Pancreas (tissue), 10 donors: ENCODE results near the gene NPC1L1. TPM values are rescaled to one million over a fixed set of nuclear protein-coding genes. Genes with fewer than 3 reads are reported as not detected.
"Not testable (repeated sequence)": the region's sequence is repeated elsewhere in the genome, so short reads cannot be mapped to it uniquely, and the experiment has no call there.

Experiments
- ATAC-seq, 4 donors: fragments of 200-7000 bp; cut with Tn5 transposase; one replicate each; pipeline versions ENCODE4 v1.8.0 to v1.9.1; 2020; ENCODE audit warnings: mild to moderate bottlenecking in 4 of 4, moderate library complexity in 4 of 4
- DNase-seq, 6 donors: peaks; one replicate each; pipeline ENCODE4 v3.0.0-alpha.2; 2020
- FAIRE-seq: peaks from 2 replicates; lab custom pipeline; 2012; peaks lifted over from hg19 to GRCh38; lab: Jason Lieb, UNC
- H3K27ac ChIP-seq, 4 donors: fragments of 200-600 bp; sonication (generic); 1 replicate in 3 of 4; 2 replicates in 1 of 4; pipeline versions ENCODE4 v1.5.0 to v1.8.0; 2020
- H3K27me3 ChIP-seq, 4 donors: fragments of 200-600 bp; one replicate each; pipeline ENCODE4 v1.8.0; 2021
- H3K36me3 ChIP-seq, 3 donors: fragments of 200-600 bp; sonication (generic) in 1 of 3; one replicate each; pipeline versions ENCODE4 v1.5.0 to v1.8.0; 2020 to 2021
- H3K4me1 ChIP-seq, 3 donors: fragments of 200-600 bp; one replicate each; pipeline ENCODE4 v1.8.0; 2021
- H3K4me3 ChIP-seq, 4 donors: fragments of 200-600 bp; sonication (generic) in 2 of 4; one replicate each; pipeline versions ENCODE4 v1.5.0 to v1.8.0; 2020 to 2021
- H3K9me3 ChIP-seq, 4 donors: fragments of 200-600 bp; one replicate each; pipeline ENCODE4 v1.8.0; 2021
- CTCF ChIP-seq, 4 donors: fragments of 200-600 bp; sonication (generic) in 3 of 4; IDR thresholded peaks; one replicate each; pipeline versions ENCODE4 v1.5.0 to v1.8.0; 2021; ENCODE audit warnings: antibody characterized with exemption in 4 of 4
- WGBS, 2 donors: extraction: QIAGEN DNeasy Blood & Tissue Kit; methylation state at CpG; one replicate each; pipeline ENCODE4 v1.1.7; 2013; 5-methylcytosine and 5-hydroxymethylcytosine counted together
- intact Hi-C, 3 donors: fragments of 100-400 bp; cut with DNase I; formaldehyde crosslinking; loops; one replicate each; pipeline versions ENCODE4 v1.11.1 to v1.14.2; 2022
- polyA plus RNA-seq, 2 donors: library from polyadenylated mRNA; stranded (reverse); fragments of 200-250 nt; gene quantifications; one replicate each; pipeline ENCODE4 v1.2.3, GENCODE V29; 2013
- total RNA-seq, 6 donors: library from RNA; stranded (reverse); fragmentation: NEBNext Ultra II Directional in 4 of 6; extraction: Animal tissue kit (Norgen Biotek cat#: 25700) in 4 of 6; gene quantifications; one replicate each; pipeline versions ENCODE4 v1.2.1 to v1.2.4, GENCODE V29; 2021 to 2023
- donor health status: healthy with polysubstance abuse.
- donor health status: DM: no; HTN: no; CAD: no; lungs with moderate emphysema.
- donor health status: DM: no; HTN: no; CAD: no.
- donor health status: control.
- donor health status: control.
- donor health status: Bipolar disorder and iron deficiency.
- donor health status: DM: yes; HTN: yes; CAD: no.
- donor health status: DM: no; HTN: no; CAD: no.
- donor health status: DM: no; HTN: no; CAD: no.
- donor health status: DM: yes; HTN: yes; CAD: no.

NPC1L1 gene
- total and polyA plus RNA-seq, 8 donors = 0.20 to 3.4 (median 0.62) TPM

- Histone ChIP-seq H3K4me1 (no peaks in the 10 kb centered on the region), H3K27ac (no peak overlapping the region), H3K4me3 (no peak overlapping the region), H3K9me3 (no peaks in the 10 kb centered on the region), H3K36me3 (no peaks in the 10 kb centered on the region), H3K27me3 (no peaks in the 10 kb centered on the region)
- no peak for ATAC-seq
- no peak for FAIRE-seq
- no peak for DNase-seq
- WGBS, 2 donors = 42 to 49% methylated on average over 2 of the region's 2 CpGs
- TF ChIP-seq CTCF (IDR thresholded peaks at IDR 0.05) = no peak
- intact Hi-C loops = no loop called here
Measured at GRCh38 chr7:44508328-44509030, 32.7 kb downstream of the NPC1L1 start.

- H3K4me1 ChIP-seq, H3K27me3 ChIP-seq, FAIRE-seq, intact Hi-C loops, ATAC-seq, H3K36me3 ChIP-seq, H3K4me3 ChIP-seq, H3K9me3 ChIP-seq, H3K27ac ChIP-seq, DNase-seq: not testable (repeated sequence)
- WGBS, 2 donors = 58 to 65% methylated on average over 3 of the region's 3 CpGs
Measured at GRCh38 chr7:44506592-44507288, 34.4 kb downstream of the NPC1L1 start.

- no peaks in the 10 kb centered on the region for H3K27me3 ChIP-seq
- intact Hi-C loops = no loop called here
- H3K27ac ChIP-seq = no peak overlapping the region
- H3K4me3 ChIP-seq = no peak overlapping the region
- no peak for FAIRE-seq
- TF ChIP-seq CTCF (IDR thresholded peaks at IDR 0.05) = no peak
- ATAC-seq = no peak
- DNase-seq = no peak
- no peaks in the 10 kb centered on the region for H3K9me3 ChIP-seq
- no peaks in the 10 kb centered on the region for H3K4me1 ChIP-seq
- no peaks in the 10 kb centered on the region for H3K36me3 ChIP-seq
- WGBS, 2 donors = 71 to 72% methylated on average over 3 of the region's 3 CpGs
Measured at GRCh38 chr7:44505595-44505994, 35.5 kb downstream of the NPC1L1 start.

GRCh38 chr7:44498230-44498954, 42.7 kb downstream of the NPC1L1 start:
- FAIRE-seq = no peak
- no peak for TF ChIP-seq CTCF (IDR thresholded peaks at IDR 0.05)
- intact Hi-C loops = no loop called here
- no peak for ATAC-seq
- DNase-seq = no peak
- H3K9me3 ChIP-seq = no peaks in the 10 kb centered on the region
- no peaks in the 10 kb centered on the region for H3K36me3 ChIP-seq
- H3K4me3 ChIP-seq = no peak overlapping the region
- H3K27me3 ChIP-seq = no peaks in the 10 kb centered on the region
- H3K4me1 ChIP-seq = no peaks in the 10 kb centered on the region
- no peak overlapping the region for H3K27ac ChIP-seq
- WGBS, 2 donors = 30 to 37% methylated on average over 4 of the region's 4 CpGs

GRCh38 chr7:44497155-44498027, 43.7 kb downstream of the NPC1L1 start:
- H3K36me3 ChIP-seq = no peaks in the 10 kb centered on the region
- no peaks in the 10 kb centered on the region for H3K27me3 ChIP-seq
- no peak overlapping the region for H3K4me3 ChIP-seq
- no peaks in the 10 kb centered on the region for H3K9me3 ChIP-seq
- ATAC-seq (no peak), DNase-seq (no peak), FAIRE-seq (no peak)
- intact Hi-C loops = no loop called here
- TF ChIP-seq CTCF (IDR thresholded peaks at IDR 0.05) = no peak
- WGBS, 2 donors = 87 to 92% methylated on average over 5 of the region's 5 CpGs
- H3K27ac ChIP-seq = no peak overlapping the region
- H3K4me1 ChIP-seq = no peaks in the 10 kb centered on the region
